Ishikawa (cell line): ENCODE data around the gene PTP4A2.

Source experiments
- EP300 ChIP-seq: IDR thresholded peaks from 2 replicates; pipeline ENCODE4 v1.6.1; 2012; ENCODE audit warnings: borderline replicate concordance
- RAD21 ChIP-seq: IDR thresholded peaks from 2 replicates; pipeline ENCODE4 v1.6.1; 2012; ENCODE audit warnings: low read depth
- TAF1 ChIP-seq: IDR thresholded peaks from 2 replicates; pipeline ENCODE4 v1.6.1; 2012; ENCODE audit warnings: low read depth, mild to moderate bottlenecking

GRCh38 chr1:31976401-31976800, 38.2 kb upstream of the PTP4A2 start:
- TF ChIP-seq RAD21 (no peak), TAF1 (no peak), EP300 (no peak)
